Measurements from ENCODE around the gene SEMA3A. TPM values are rescaled to one million over a fixed set of nuclear protein-coding genes. Genes with fewer than 3 reads are reported as not detected.
A peak's percentile ranks its signal among the peaks of the same experiment; 100 is the strongest.
"Not testable (repeated sequence)": the region's sequence is repeated elsewhere in the genome, so short reads cannot be mapped to it uniquely, and the experiment has no call there.

SEMA3A gene
- total and polyA plus RNA-seq, 2 experiments from 2014 or later, result 19.8 to 46.4 TPM

- TF ChIP-seq ZNF462 (CRISPR knock-in tag; IDR thresholded peaks at IDR 0.05) (no peak), EZH2 (IDR thresholded peaks at IDR 0.05; ENCODE audit: low read depth, unreplicated experiment) (no peak), POLR2AphosphoS5 (IDR thresholded peaks at IDR 0.05; ENCODE audit: low read depth) (no peak), JUNB (IDR thresholded peaks at IDR 0.05; ENCODE audit: unreplicated experiment) (no peak)
- TF ChIP-seq, protein P1, sequence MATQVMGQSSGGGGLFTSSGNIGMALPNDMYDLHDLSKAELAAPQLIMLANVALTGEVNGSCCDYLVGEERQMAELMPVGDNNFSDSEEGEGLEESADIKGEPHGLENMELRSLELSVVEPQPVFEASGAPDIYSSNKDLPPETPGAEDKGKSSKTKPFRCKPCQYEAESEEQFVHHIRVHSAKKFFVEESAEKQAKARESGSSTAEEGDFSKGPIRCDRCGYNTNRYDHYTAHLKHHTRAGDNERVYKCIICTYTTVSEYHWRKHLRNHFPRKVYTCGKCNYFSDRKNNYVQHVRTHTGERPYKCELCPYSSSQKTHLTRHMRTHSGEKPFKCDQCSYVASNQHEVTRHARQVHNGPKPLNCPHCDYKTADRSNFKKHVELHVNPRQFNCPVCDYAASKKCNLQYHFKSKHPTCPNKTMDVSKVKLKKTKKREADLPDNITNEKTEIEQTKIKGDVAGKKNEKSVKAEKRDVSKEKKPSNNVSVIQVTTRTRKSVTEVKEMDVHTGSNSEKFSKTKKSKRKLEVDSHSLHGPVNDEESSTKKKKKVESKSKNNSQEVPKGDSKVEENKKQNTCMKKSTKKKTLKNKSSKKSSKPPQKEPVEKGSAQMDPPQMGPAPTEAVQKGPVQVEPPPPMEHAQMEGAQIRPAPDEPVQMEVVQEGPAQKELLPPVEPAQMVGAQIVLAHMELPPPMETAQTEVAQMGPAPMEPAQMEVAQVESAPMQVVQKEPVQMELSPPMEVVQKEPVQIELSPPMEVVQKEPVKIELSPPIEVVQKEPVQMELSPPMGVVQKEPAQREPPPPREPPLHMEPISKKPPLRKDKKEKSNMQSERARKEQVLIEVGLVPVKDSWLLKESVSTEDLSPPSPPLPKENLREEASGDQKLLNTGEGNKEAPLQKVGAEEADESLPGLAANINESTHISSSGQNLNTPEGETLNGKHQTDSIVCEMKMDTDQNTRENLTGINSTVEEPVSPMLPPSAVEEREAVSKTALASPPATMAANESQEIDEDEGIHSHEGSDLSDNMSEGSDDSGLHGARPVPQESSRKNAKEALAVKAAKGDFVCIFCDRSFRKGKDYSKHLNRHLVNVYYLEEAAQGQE (IDR thresholded peaks at IDR 0.05; ENCODE audit: unreplicated experiment), result no peak
- TF ChIP-seq, protein P2, sequence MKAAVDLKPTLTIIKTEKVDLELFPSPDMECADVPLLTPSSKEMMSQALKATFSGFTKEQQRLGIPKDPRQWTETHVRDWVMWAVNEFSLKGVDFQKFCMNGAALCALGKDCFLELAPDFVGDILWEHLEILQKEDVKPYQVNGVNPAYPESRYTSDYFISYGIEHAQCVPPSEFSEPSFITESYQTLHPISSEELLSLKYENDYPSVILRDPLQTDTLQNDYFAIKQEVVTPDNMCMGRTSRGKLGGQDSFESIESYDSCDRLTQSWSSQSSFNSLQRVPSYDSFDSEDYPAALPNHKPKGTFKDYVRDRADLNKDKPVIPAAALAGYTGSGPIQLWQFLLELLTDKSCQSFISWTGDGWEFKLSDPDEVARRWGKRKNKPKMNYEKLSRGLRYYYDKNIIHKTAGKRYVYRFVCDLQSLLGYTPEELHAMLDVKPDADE (IDR thresholded peaks at IDR 0.05), result no peak
These were observed 125.6 kb downstream of the SEMA3A start (continued) for GRCh38 chr7:84069033-84069432.

GRCh38 chr7:84062489-84062901, 132.1 kb downstream of the SEMA3A start:
- Histone ChIP-seq H3K79me2 (replicated peaks; ENCODE audit: insufficient read depth) (peaks cover 34% of the 10 kb centered on the region), H3K4me3 (0 out of 2 replicates have a peak overlapping the region, but pooled peaks have one; percentile 26), H3K4me2 (peak overlapping the region; percentile 57; the same call in 1 of the 2 replicates), H3K4me1 (ENCODE audit: insufficient read depth) (peaks cover 11% of the 10 kb centered on the region; the same call in 1 of the 2 replicates)
- not testable (repeated sequence) for H2AFZ ChIP-seq; H3K9me2 ChIP-seq (ENCODE audit: insufficient read depth); H3K27me3 Mint-ChIP-seq (ENCODE audit: insufficient read depth, low read depth, poor library complexity); H3F3A ChIP-seq (replicated peaks; ENCODE audit: low read depth); H4K20me1 ChIP-seq (replicated peaks; ENCODE audit: insufficient read depth); ATAC-seq; H3K36me3 ChIP-seq (ENCODE audit: insufficient read depth); H3K4me3 Mint-ChIP-seq; H3K27me3 ChIP-seq (ENCODE audit: insufficient read depth); H3K9me3 Mint-ChIP-seq; H3K27ac ChIP-seq (ENCODE audit: low read depth)
- H3K27ac Mint-ChIP-seq, result peak overlapping the region; percentile 90; the same call in 1 of the 2 replicates
- DNase-seq (ENCODE audit: low spot score), result peak; percentile 40
- H3K36me3 Mint-ChIP-seq (ENCODE audit: low read depth), result peaks cover 17% of the 10 kb centered on the region; the same call in 2 of the 3 replicates
- H3K4me1 Mint-ChIP-seq, result peaks cover 22% of the 10 kb centered on the region
